Measurements from ENCODE around the gene CPSF4L.

Gene CPSF4L

DNA sequence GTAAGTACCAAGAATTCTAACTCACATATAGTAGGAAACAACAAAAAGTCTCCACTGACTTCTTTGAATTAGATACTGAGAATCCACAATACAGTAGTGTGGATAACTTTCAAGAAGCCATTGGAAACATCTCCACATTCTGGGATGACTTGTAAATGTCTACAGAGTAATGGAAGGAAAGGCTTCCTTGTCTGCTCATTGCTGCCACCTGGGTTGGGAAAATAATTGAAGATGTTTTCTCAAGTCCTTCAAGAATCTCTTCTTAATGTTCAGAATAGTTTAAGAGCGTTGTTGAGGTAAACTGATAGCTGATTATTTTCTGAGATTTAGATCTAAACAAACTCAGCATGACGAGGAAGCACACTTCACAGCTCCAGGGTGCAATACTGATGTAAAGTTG is 14.0 kb downstream of the CPSF4L start:
- H3K4ac ChIP-seq (ENCODE audit: low read depth in 1 of 2, low read length in 2 of 2) = no peak overlapping the region
- no peak overlapping the region for H2BK5ac ChIP-seq (ENCODE audit: low read depth, low read length, poor library complexity, severe bottlenecking)
- no peak overlapping the region for H3K4me2 ChIP-seq (ENCODE audit: low read length, poor library complexity, severe bottlenecking)
- H3K27me3 ChIP-seq (ENCODE audit: control insufficient read depth in 1 of 2, insufficient read depth in 1 of 2, low read length in 2 of 2) = peaks cover 0 to 25% of the 10 kb centered on the region in 2 experiments
- no peak overlapping the region for H4K8ac ChIP-seq (ENCODE audit: low read length)
- H3K79me1 ChIP-seq (replicated peaks; ENCODE audit: low read length, poor library complexity, severe bottlenecking) = no peaks in the 10 kb centered on the region
- no peak overlapping the region for H3K4me3 ChIP-seq (ENCODE audit: insufficient read depth in 1 of 2, low read depth in 1 of 2, low read length in 2 of 2)
- H2BK120ac ChIP-seq (ENCODE audit: low read depth, low read length) = no peak overlapping the region
- peaks cover 16 to 37% of the 10 kb centered on the region in 2 experiments for H3K36me3 ChIP-seq (ENCODE audit: control insufficient read depth in 1 of 2, insufficient read depth in 2 of 2, low read depth in 1 of 2, low read length in 2 of 2)
- H3K18ac ChIP-seq (ENCODE audit: low read depth in 1 of 2, low read length in 2 of 2) = no peak overlapping the region
- no peak overlapping the region for H3K23ac ChIP-seq (ENCODE audit: low read length in 2 of 2)
- H3K27ac ChIP-seq (ENCODE audit: low read length, poor library complexity, severe bottlenecking) = no peak overlapping the region
- DNase-seq = peak; percentile 10
- no peak overlapping the region for H2BK15ac ChIP-seq (ENCODE audit: low read depth, poor library complexity, severe bottlenecking)
- H4K91ac ChIP-seq (ENCODE audit: low read length) = no peak overlapping the region
- no peak overlapping the region for H3K14ac ChIP-seq (ENCODE audit: low read length in 2 of 2)
- no peak overlapping the region for H3K9ac ChIP-seq (ENCODE audit: low read length)
- no peaks in the 10 kb centered on the region for H3K9me3 ChIP-seq (ENCODE audit: control insufficient read depth, low read length)
- no peak overlapping the region for H2AFZ ChIP-seq (ENCODE audit: low read depth, low read length)
- H2AK5ac ChIP-seq (ENCODE audit: low read length, severe bottlenecking) = no peak overlapping the region
- WGBS = 88% methylated on average over 2 of the region's 2 CpGs
- no peaks in the 10 kb centered on the region for H3K4me1 ChIP-seq (ENCODE audit: control insufficient read depth, insufficient read depth, low read depth, low read length)
- no peak overlapping the region for H2BK12ac ChIP-seq (ENCODE audit: low read length in 2 of 2)

DNA sequence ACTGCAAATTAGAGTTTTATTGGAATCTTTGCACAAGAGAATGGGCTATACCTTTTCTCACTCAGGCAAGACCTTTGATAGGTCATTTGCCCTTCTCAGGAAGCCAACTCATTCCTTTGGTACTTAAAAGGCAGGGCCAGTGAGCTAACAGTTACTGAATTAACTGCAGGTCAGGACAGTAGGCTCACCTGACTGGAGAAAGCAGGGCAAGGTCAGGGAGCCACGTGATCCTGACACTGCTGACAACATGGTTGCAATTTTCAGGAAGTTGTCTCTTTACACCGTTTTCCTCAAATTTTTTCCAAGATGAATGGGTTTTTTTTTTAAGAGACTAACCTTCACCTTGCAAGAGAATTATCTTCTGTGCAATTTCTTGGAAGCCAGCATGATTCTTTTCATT is 21.1 kb downstream of the CPSF4L start:
- Histone ChIP-seq H3K9me3 (ENCODE audit: control insufficient read depth, low read length) (no peaks in the 10 kb centered on the region), H2BK15ac (ENCODE audit: low read depth, poor library complexity, severe bottlenecking) (no peak overlapping the region), H3K23ac (ENCODE audit: low read length in 2 of 2) (no peak overlapping the region), H4K91ac (ENCODE audit: low read length) (no peak overlapping the region), H2BK5ac (ENCODE audit: low read depth, low read length, poor library complexity, severe bottlenecking) (no peak overlapping the region), H2AK5ac (ENCODE audit: low read length, severe bottlenecking) (no peak overlapping the region), H3K27me3 (ENCODE audit: control insufficient read depth in 1 of 2, insufficient read depth in 1 of 2, low read length in 2 of 2) (no peaks in the 10 kb centered on the region), H3K27ac (ENCODE audit: low read length, poor library complexity, severe bottlenecking) (no peak overlapping the region), H3K9ac (ENCODE audit: low read length) (no peak overlapping the region), H3K18ac (ENCODE audit: low read depth in 1 of 2, low read length in 2 of 2) (no peak overlapping the region), H3K14ac (ENCODE audit: low read length in 2 of 2) (no peak overlapping the region), H2AFZ (ENCODE audit: low read depth, low read length) (no peak overlapping the region), H4K8ac (ENCODE audit: low read length) (no peak overlapping the region), H3K79me1 (replicated peaks; ENCODE audit: low read length, poor library complexity, severe bottlenecking) (peaks cover 17% of the 10 kb centered on the region), H2BK120ac (ENCODE audit: low read depth, low read length) (no peak overlapping the region), H3K4me1 (ENCODE audit: control insufficient read depth, insufficient read depth, low read depth, low read length) (no peaks in the 10 kb centered on the region), H3K4me2 (ENCODE audit: low read length, poor library complexity, severe bottlenecking) (no peak overlapping the region), H3K4me3 (ENCODE audit: insufficient read depth in 1 of 2, low read depth in 1 of 2, low read length in 2 of 2) (no peak overlapping the region), H2BK12ac (ENCODE audit: low read length in 2 of 2) (no peak overlapping the region), H3K4ac (ENCODE audit: low read depth in 1 of 2, low read length in 2 of 2) (no peak overlapping the region), H3K36me3 (ENCODE audit: control insufficient read depth in 1 of 2, insufficient read depth in 2 of 2, low read depth in 1 of 2, low read length in 2 of 2) (peaks cover 17 to 79% of the 10 kb centered on the region in 2 experiments)
- 91% methylated on average over 2 of the region's 2 CpGs for WGBS
- DNase-seq = no peak

DNA sequence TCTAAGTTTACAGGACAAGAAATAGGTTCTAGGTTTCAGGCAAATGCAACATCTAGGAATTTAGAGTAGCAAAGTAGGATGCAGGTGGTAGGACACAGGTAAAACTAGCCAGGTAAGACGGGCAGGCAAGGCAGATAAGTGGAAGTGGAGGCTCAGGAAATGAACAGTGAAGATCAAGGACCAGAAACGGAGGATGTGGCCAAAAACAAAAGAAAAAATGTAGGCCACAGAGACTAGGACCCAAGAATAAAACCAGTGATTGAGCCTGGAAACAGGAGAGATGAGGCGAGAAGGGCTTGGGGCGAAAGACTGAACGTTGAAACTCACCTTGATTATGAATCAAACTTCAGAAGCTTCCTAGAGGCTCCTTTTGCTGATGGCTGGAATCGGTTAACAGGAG is 24.0 kb downstream of the CPSF4L start:
- H3K4me3 ChIP-seq (ENCODE audit: insufficient read depth in 1 of 2, low read depth in 1 of 2, low read length in 2 of 2) = no peak overlapping the region
- no peaks in the 10 kb centered on the region for H3K9me3 ChIP-seq (ENCODE audit: control insufficient read depth, low read length)
- H3K27ac ChIP-seq (ENCODE audit: low read length, poor library complexity, severe bottlenecking) = no peak overlapping the region
- no peak overlapping the region for H2BK15ac ChIP-seq (ENCODE audit: low read depth, poor library complexity, severe bottlenecking)
- H3K4ac ChIP-seq (ENCODE audit: low read depth in 1 of 2, low read length in 2 of 2) = no peak overlapping the region
- H4K91ac ChIP-seq (ENCODE audit: low read length) = no peak overlapping the region
- peaks cover 25% of the 10 kb centered on the region for H3K79me1 ChIP-seq (replicated peaks; ENCODE audit: low read length, poor library complexity, severe bottlenecking)
- peaks cover 5% of the 10 kb centered on the region for H3K4me1 ChIP-seq (ENCODE audit: control insufficient read depth, insufficient read depth, low read depth, low read length)
- H3K9ac ChIP-seq (ENCODE audit: low read length) = no peak overlapping the region
- peaks cover 17 to 60% of the 10 kb centered on the region in 2 experiments for H3K36me3 ChIP-seq (ENCODE audit: control insufficient read depth in 1 of 2, insufficient read depth in 2 of 2, low read depth in 1 of 2, low read length in 2 of 2)
- DNase-seq = no peak
- H3K4me2 ChIP-seq (ENCODE audit: low read length, poor library complexity, severe bottlenecking) = no peak overlapping the region
- H2BK5ac ChIP-seq (ENCODE audit: low read depth, low read length, poor library complexity, severe bottlenecking) = no peak overlapping the region
- WGBS = 94% methylated on average over 6 of the region's 6 CpGs
- no peak overlapping the region for H2AK5ac ChIP-seq (ENCODE audit: low read length, severe bottlenecking)
- H2BK120ac ChIP-seq (ENCODE audit: low read depth, low read length) = no peak overlapping the region
- H4K8ac ChIP-seq (ENCODE audit: low read length) = no peak overlapping the region
- no peaks in the 10 kb centered on the region for H3K27me3 ChIP-seq (ENCODE audit: control insufficient read depth in 1 of 2, insufficient read depth in 1 of 2, low read length in 2 of 2)
- H3K23ac ChIP-seq (ENCODE audit: low read length in 2 of 2) = no peak overlapping the region
- no peak overlapping the region for H2BK12ac ChIP-seq (ENCODE audit: low read length in 2 of 2)
- no peak overlapping the region for H3K18ac ChIP-seq (ENCODE audit: low read depth in 1 of 2, low read length in 2 of 2)
- H3K14ac ChIP-seq (ENCODE audit: low read length in 2 of 2) = no peak overlapping the region
- H2AFZ ChIP-seq (ENCODE audit: low read depth, low read length) = no peak overlapping the region

DNA sequence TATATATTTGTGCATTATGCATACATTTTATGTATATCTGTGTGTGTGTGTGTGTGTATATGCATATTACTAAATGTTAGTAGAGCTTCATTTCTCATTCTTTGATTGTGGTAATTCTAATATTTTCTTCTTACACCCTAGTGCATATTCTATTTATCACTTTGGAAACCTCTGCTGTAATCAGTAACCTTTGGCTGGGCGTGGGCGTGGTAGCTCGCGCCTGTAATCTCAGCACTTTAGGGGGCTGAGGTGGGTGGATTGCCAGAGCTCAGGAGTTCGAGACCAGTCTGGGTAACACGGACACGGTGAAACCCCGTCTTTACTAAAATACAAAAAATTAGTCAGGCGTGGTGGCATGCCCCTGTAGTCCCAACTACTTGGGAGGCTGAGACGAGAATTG is 26.9 kb downstream of the CPSF4L start:
- Histone ChIP-seq H3K9me3 (ENCODE audit: control insufficient read depth, low read length) (no peaks in the 10 kb centered on the region), H3K9ac (ENCODE audit: low read length) (no peak overlapping the region)
- 91% methylated on average over 10 of the region's 10 CpGs for WGBS

More for the DNA sequence above, 26.9 kb downstream of the CPSF4L start:
- Histone ChIP-seq H3K18ac (ENCODE audit: low read depth in 1 of 2, low read length in 2 of 2) (no peak overlapping the region), H3K14ac (ENCODE audit: low read length in 2 of 2) (no peak overlapping the region), H3K4ac (ENCODE audit: low read depth in 1 of 2, low read length in 2 of 2) (no peak overlapping the region), H3K4me2 (ENCODE audit: low read length, poor library complexity, severe bottlenecking) (no peak overlapping the region), H3K36me3 (ENCODE audit: control insufficient read depth in 1 of 2, insufficient read depth in 2 of 2, low read depth in 1 of 2, low read length in 2 of 2) (peaks cover 10 to 41% of the 10 kb centered on the region in 2 experiments), H4K91ac (ENCODE audit: low read length) (no peak overlapping the region), H3K23ac (ENCODE audit: low read length in 2 of 2) (no peak overlapping the region), H2AK5ac (ENCODE audit: low read length, severe bottlenecking) (no peak overlapping the region), H4K8ac (ENCODE audit: low read length) (no peak overlapping the region), H2AFZ (ENCODE audit: low read depth, low read length) (no peak overlapping the region), H3K79me1 (replicated peaks; ENCODE audit: low read length, poor library complexity, severe bottlenecking) (peaks cover 19% of the 10 kb centered on the region), H3K27me3 (ENCODE audit: control insufficient read depth in 1 of 2, insufficient read depth in 1 of 2, low read length in 2 of 2) (no peaks in the 10 kb centered on the region), H2BK15ac (ENCODE audit: low read depth, poor library complexity, severe bottlenecking) (no peak overlapping the region), H2BK12ac (ENCODE audit: low read length in 2 of 2) (no peak overlapping the region), H3K4me1 (ENCODE audit: control insufficient read depth, insufficient read depth, low read depth, low read length) (peaks cover 9% of the 10 kb centered on the region), H2BK5ac (ENCODE audit: low read depth, low read length, poor library complexity, severe bottlenecking) (no peak overlapping the region), H2BK120ac (ENCODE audit: low read depth, low read length) (no peak overlapping the region), H3K27ac (ENCODE audit: low read length, poor library complexity, severe bottlenecking) (no peak overlapping the region), H3K4me3 (ENCODE audit: insufficient read depth in 1 of 2, low read depth in 1 of 2, low read length in 2 of 2) (no peak overlapping the region)
- no peak for DNase-seq

Data from mesenchymal stem cell (in vitro differentiated cells and primary cell).